Memory B cell (primary cell): ENCODE results near the gene SNX17.

Source experiments
- ATAC-seq: fragments of 150-1000 bp; cut with Tn5 transposase; 2 replicates; pipeline ENCODE4 v1.10.0; 2021; ENCODE audit warnings: low read depth, mild to moderate bottlenecking, moderate library complexity
- DNase-seq, 2 donors: peaks; one replicate each; pipeline ENCODE4 v3.0.0; 2022; ENCODE audit warnings: low spot score in 2 of 2
- H3K27ac Mint-ChIP-seq: one replicate; pipeline ENCODE4 v1.8.0; 2022; ENCODE audit warnings: mild to moderate bottlenecking, moderate library complexity, mixed read lengths
- H3K27me3 Mint-ChIP-seq: one replicate; pipeline ENCODE4 v1.8.0; 2022; ENCODE audit warnings: mixed read lengths
- H3K36me3 Mint-ChIP-seq: one replicate; pipeline ENCODE4 v1.8.0; 2022; ENCODE audit warnings: mild to moderate bottlenecking, mixed read lengths
- H3K4me1 Mint-ChIP-seq: one replicate; pipeline ENCODE4 v1.8.0; 2022; ENCODE audit warnings: mixed read lengths
- H3K4me3 Mint-ChIP-seq: one replicate; pipeline ENCODE4 v1.8.0; 2022; ENCODE audit warnings: mild to moderate bottlenecking, moderate library complexity, mixed read lengths
- H3K9me3 Mint-ChIP-seq: one replicate; pipeline ENCODE4 v1.8.0; 2022; ENCODE audit warnings: mixed read lengths

The SNX17 gene

DNA sequence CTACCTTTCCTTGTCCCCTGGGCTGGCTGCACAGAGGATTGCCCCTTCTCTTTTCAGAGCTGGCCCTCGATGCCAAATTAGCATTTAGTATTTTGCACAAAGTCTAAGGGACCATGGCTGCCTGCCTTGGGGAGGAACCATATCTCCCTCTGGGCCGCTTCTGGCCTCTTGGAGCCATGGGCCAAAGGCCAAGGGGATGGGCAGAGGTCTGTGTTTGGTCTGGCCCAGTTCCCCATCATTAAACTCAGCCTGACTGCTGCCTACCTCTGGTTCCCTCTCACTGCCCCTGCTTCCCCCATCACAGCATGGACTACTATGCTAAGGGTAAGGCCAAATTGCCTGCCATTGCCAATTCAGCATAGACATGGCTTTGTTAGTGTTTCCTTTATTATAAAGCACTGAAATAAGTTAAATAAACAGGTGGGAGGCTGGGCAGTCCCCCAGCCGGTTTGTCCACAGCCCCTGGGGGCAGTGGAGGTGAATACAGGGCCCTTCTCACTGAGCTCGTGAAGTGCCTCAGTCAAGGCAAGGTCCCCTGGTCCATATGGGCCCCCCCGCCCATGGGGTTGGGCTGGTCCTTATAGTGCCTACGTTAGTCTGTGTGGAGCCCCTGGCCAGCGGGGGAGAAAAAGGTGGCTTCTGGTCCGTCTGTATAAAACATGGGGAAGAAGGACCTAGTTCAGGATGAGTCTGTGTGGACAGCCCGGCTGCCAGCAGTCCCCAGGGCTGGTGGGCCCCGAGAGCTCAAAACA, 6.6 kb downstream of the SNX17 start:
- Mint-ChIP-seq H3K27me3 (no peaks in the 10 kb centered on the region), H3K27ac (no peak overlapping the region), H3K36me3 (peaks cover 21% of the 10 kb centered on the region), H3K4me1 (peaks cover 36% of the 10 kb centered on the region), H3K4me3 (no peak overlapping the region), H3K9me3 (no peaks in the 10 kb centered on the region)
- DNase-seq (no peak), ATAC-seq (no peak)

DNA sequence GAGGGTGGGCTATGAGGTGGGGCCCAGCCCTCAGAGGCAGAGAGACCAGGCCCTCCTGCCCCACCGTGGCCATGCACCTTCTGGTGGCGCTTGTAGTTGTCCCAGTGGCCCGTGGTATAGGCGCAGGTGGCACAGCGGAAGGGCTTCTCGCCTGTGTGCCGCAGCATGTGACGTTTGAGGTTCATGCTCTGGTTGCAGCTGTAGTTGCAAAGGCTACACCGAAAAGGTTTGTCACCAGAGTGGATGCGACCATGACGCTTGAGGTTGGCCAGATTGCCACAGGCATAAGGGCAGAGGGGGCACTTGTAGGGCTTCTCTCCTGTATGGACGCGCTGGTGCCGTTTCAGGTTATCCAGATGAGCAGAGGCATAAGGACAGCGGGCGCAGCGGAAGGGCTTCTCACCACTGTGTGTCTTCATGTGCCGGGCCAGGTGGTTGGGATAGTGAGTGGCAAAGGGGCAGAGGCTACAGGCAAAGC, 7.2 kb downstream of the SNX17 start:
- ATAC-seq: no peak
- Mint-ChIP-seq H3K36me3 (peaks cover 21% of the 10 kb centered on the region), H3K27me3 (no peaks in the 10 kb centered on the region), H3K27ac (no peak overlapping the region), H3K4me1 (peaks cover 31% of the 10 kb centered on the region), H3K9me3 (no peaks in the 10 kb centered on the region), H3K4me3 (no peak overlapping the region)
- no peak for DNase-seq

GRCh38 chr2:27378096-27378808, 7.8 kb downstream of the SNX17 start:
- Mint-ChIP-seq H3K36me3 (peaks cover 18% of the 10 kb centered on the region), H3K27ac (no peak overlapping the region), H3K9me3 (no peaks in the 10 kb centered on the region), H3K4me1 (peaks cover 27% of the 10 kb centered on the region), H3K4me3 (no peak overlapping the region), H3K27me3 (no peaks in the 10 kb centered on the region)
- DNase-seq (no peak), ATAC-seq (no peak)

GRCh38 chr2:27378809-27379290, 8.4 kb downstream of the SNX17 start:
- DNase-seq (no peak), ATAC-seq (no peak)
- H3K27me3 Mint-ChIP-seq: no peaks in the 10 kb centered on the region
- H3K4me3 Mint-ChIP-seq: peak overlapping the region; percentile 96
- H3K36me3 Mint-ChIP-seq: peaks cover 20% of the 10 kb centered on the region
- peaks cover 27% of the 10 kb centered on the region for H3K4me1 Mint-ChIP-seq
- peak overlapping the region; percentile 96 for H3K27ac Mint-ChIP-seq
- H3K9me3 Mint-ChIP-seq: no peaks in the 10 kb centered on the region

DNA sequence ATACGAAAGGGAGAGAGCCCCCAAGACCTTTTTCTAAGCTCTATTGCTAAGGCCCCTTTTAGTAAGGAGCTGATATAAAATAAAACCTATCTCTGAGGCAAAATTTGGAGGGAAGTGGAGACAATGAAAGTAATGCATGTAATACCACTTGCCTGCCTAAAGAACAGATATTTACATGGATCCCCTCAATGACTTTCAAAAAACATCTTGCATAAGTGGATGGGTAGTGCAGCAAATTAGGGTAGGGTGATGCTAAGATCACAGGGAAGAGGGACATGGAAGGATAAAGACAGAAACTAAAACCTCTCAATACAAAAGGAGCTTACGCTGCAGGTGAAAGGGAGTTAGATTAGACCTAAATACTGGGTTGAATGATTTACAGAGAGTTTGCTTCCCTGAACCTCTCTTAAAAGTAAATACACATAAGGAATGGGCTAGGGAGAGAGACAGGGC, 9.0 kb downstream of the SNX17 start:
- Mint-ChIP-seq H3K36me3 (peaks cover 23% of the 10 kb centered on the region), H3K9me3 (no peaks in the 10 kb centered on the region), H3K4me1 (peaks cover 27% of the 10 kb centered on the region), H3K27ac (peak overlapping the region; percentile 96), H3K4me3 (peak overlapping the region; percentile 96), H3K27me3 (no peaks in the 10 kb centered on the region)
- DNase-seq (no peak), ATAC-seq (no peak)

- H3K4me3 Mint-ChIP-seq: peak overlapping the region; percentile 96
- no peaks in the 10 kb centered on the region for H3K9me3 Mint-ChIP-seq
- DNase-seq: no peak
- peak overlapping the region; percentile 96 for H3K27ac Mint-ChIP-seq
- H3K36me3 Mint-ChIP-seq: peaks cover 20% of the 10 kb centered on the region
- peaks cover 25% of the 10 kb centered on the region for H3K4me1 Mint-ChIP-seq
- ATAC-seq: no peak
- H3K27me3 Mint-ChIP-seq: no peaks in the 10 kb centered on the region
These were observed 9.6 kb downstream of the SNX17 start for GRCh38 chr2:27379836-27380625.

GRCh38 chr2:27380626-27381545, 10.5 kb downstream of the SNX17 start, which contains the start of gene ZNF513:
ZNF513 (minus strand) TSS chr2:27380734; CDS start chr2:27380526, 208 bp downstream.
- no peaks in the 10 kb centered on the region for H3K9me3 Mint-ChIP-seq

GRCh38 chr2:27381577-27382181, 11.3 kb downstream of the SNX17 start:
- H3K36me3 Mint-ChIP-seq: peaks cover 24% of the 10 kb centered on the region

More at GRCh38 chr2:27380626-27381545, 10.5 kb downstream of the SNX17 start, which contains the start of gene ZNF513:
- Mint-ChIP-seq H3K36me3 (peaks cover 23% of the 10 kb centered on the region), H3K4me3 (peak within 1 kb of the TSS; percentile 96), H3K27ac (peak within 1 kb of the TSS; percentile 96), H3K27me3 (no peaks in the 10 kb centered on the region), H3K4me1 (peaks cover 25% of the 10 kb centered on the region)
- DNase-seq (peak; percentile 76 to 77), ATAC-seq (peak; percentile 99)

DNA sequence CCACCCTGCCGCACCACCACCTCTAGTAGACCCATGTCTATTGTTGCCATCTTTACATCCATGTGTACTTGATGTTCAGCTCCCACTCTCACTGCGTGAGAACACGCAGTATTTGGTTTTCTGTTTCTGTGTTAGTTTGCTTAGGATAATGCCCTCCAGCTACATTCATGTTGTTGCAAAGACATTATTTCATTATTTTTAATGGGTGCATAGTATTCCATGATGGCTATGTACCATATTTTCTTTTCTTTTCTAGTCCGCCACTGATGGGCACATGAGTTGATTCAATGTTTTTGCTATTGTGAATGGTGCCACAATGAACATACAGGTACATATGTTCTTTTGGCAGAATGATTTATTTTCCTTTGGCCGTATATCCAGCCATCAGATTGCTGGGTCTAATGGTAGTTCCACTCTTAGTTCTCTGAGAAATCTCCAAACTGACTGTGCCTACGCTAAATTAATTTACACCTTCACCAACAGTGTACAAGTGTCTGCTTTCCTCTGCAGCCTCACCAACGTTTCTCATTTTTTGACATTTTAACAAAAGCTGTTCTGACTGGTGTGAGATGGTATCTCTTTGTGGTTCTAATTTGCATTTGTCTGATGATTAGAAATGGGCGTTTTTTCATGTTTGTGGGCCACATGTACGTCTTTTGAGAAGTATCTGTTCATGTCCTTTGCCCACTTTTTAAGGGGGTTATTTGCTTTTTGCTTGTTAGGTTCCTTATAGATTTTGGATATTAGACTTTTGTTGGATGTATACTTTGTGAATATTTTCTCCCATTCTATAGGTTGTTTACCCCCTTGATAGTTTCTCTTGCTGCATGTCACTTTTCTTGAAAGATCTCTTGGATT, 20.6 kb downstream of the SNX17 start:
- DNase-seq (no peak), ATAC-seq (no peak)
- Mint-ChIP-seq H3K9me3 (no peaks in the 10 kb centered on the region), H3K27ac (peak overlapping the region; percentile 20), H3K4me1 (peaks cover 9% of the 10 kb centered on the region), H3K36me3 (peaks cover 15% of the 10 kb centered on the region), H3K4me3 (no peak overlapping the region), H3K27me3 (no peaks in the 10 kb centered on the region)

More at GRCh38 chr2:27381577-27382181, 11.3 kb downstream of the SNX17 start:
- H3K27ac Mint-ChIP-seq: peak overlapping the region; percentile 96
- peak overlapping the region; percentile 96 for H3K4me3 Mint-ChIP-seq
- no peaks in the 10 kb centered on the region for H3K27me3 Mint-ChIP-seq
- DNase-seq (no peak), ATAC-seq (no peak)
- peaks cover 24% of the 10 kb centered on the region for H3K4me1 Mint-ChIP-seq
- H3K9me3 Mint-ChIP-seq: no peaks in the 10 kb centered on the region

GRCh38 chr2:27393225-27393624, 22.8 kb downstream of the SNX17 start:
- Mint-ChIP-seq H3K4me1 (peaks cover 10% of the 10 kb centered on the region), H3K27ac (no peak overlapping the region), H3K27me3 (no peaks in the 10 kb centered on the region), H3K9me3 (no peaks in the 10 kb centered on the region), H3K4me3 (no peak overlapping the region), H3K36me3 (peaks cover 12% of the 10 kb centered on the region)
- ATAC-seq (no peak), DNase-seq (no peak)

DNA sequence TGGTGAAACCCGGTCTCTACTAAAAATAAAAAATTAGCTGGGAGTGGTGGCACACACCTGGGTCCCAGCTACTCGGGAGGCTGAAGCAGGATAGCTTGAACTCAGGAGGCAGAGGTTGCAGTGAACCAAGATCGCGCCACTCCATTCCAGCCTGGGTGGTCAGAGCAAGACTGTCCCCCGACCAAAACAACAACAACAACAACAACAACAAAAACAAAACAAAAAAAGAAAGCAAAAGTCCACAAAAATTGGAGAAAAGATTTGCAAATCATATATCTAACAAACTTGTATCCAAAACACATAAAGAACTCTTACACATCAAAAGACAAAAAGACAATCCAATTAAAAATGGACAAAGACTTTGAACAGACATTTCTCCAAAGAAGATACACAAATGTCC, 28.5 kb downstream of the SNX17 start:
- DNase-seq (no peak), ATAC-seq (no peak)
- Mint-ChIP-seq H3K27me3 (no peaks in the 10 kb centered on the region), H3K4me1 (peaks cover 16% of the 10 kb centered on the region), H3K4me3 (no peak overlapping the region), H3K36me3 (peaks cover 8% of the 10 kb centered on the region), H3K27ac (peak overlapping the region; percentile 22), H3K9me3 (no peaks in the 10 kb centered on the region)
